ENCODE results near the gene ASXL2.
"Not testable (repeated sequence)": the region's sequence is repeated elsewhere in the genome, so short reads cannot be mapped to it uniquely, and the experiment has no call there.

Gene ASXL2

DNA sequence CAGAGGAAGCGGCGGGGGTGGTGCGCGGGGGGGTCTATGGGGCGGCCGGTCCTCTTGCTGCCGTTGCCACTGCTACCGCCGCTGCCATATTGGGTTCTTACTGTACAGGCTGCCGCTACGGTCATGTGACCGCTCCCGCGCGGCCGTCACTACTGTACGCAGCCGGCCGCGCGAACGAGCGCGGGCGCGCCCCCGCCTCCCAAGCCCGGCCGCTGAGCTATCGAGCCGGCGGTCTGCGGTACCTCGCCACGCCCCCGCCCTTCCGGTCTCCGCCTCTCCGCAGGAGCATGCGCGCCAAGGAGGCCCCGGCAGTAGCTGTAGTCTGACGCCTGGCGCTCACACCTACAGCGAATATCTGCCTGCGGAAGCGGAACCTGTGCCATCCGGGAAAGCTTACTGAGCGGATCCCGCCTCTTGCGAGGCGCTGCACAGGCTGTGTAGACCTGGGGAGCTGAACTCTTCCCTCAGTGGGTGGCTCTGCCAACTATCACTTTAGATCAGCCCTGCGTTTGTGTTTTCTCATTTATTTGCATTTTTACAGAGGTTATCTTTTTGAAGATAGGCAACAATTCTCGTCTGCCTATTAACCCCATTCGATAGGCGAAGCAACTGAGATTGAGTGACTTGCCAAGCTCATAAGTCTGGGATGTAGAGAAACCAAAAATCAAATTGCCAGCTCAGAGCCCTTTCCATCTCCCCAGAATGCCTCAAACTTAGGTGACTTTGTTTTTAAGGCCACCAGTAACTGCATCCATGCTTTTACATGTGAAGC is at the start of gene ASXL2:
Gene ASXL2 (minus strand): TSS at position 127 of the 772 bp plus-strand sequence. CDS start 265 bp downstream, outside the sequence.
- peak; percentile 98 for DNase-seq

DNA sequence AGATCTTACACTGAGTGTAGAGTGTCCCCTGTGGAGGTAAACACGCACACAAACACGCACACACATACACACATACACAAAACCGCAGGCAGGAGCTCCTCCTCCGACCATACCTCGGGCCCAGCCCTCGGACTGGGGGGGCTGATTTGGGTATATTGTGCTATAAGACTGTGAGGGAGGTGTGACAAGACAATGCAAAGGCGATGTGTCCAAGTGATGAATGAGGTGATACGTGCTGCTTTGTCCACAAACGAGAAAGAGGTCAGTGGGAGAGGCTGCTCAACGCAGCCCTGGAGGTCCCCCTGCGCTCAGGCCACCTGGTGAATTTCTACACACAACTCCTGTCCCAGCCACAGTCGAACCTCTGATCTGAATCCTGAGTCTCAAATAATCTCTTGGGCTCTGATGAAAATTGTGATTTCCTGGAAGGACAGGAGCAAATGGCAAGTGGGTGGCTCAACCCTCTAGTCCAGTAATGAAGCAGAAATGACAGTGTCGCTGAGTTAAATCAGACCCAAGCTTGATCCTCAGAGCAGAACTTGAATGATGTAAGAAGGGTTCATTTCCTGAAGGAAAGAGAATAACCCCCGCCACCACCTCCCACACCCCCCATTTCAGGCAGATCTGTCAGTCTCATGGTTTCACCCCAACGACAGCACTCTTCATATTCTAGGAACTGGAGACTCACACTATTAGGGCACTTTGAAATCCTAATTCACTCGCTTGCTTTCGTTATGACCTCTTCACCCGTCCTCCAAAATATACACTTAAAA is 48.9 kb upstream of the ASXL2 start:
- DNase-seq, result no peak

- no peak for DNase-seq
Measured at GRCh38 chr2:25922501-25922900, 44.2 kb upstream of the ASXL2 start.

GRCh38 chr2:25920786-25921415 is 42.6 kb upstream of the ASXL2 start:
- no peak for DNase-seq

- no peak for DNase-seq
Measured at GRCh38 chr2:25920336-25920735, 42.0 kb upstream of the ASXL2 start.

- DNase-seq, result no peak
Measured at GRCh38 chr2:25917832-25918231, 39.5 kb upstream of the ASXL2 start.

GRCh38 chr2:25917411-25917810 is 39.1 kb upstream of the ASXL2 start:
- not testable (repeated sequence) for DNase-seq

DNA sequence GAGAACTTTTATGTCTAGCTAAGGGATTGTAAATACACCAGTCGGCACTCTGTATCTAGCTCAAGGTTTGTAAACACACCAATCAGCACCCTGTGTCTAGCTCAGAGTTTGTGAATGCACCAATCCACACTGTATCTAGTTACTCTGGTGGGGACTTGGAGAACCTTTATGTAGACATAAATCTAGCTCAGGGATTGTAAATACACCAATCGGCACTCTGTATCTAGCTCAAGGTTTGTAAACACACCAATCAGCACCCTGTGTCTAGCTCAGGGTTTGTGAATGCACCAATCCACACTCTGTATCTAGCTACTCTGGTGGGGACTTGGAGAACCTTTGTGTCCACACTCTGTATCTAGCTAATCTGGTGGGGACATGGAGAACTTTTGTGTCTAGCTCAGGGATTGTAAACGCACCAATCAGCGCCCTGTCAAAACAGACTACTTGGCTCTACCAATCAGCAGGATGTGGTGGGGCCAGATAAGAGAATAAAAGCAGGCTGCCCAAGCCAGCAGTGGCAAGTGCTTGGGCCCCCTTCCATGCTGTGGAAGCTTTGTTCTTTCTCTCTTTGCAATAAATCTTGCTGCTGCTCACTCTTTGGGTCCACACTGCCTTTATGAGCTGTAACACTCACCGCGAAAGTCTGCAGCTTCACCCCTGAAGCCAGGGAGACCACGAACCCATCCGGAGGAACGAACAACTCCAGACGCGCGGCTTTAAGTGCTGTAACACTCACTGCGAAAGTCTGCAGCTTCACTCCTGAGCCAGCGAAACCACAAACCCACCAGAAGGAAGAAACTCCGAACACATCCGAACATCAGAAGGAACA is 37.9 kb upstream of the ASXL2 start:
- not testable (repeated sequence) for DNase-seq

GRCh38 chr2:25915411-25915810 is 37.1 kb upstream of the ASXL2 start:
- not testable (repeated sequence) for DNase-seq

DNA sequence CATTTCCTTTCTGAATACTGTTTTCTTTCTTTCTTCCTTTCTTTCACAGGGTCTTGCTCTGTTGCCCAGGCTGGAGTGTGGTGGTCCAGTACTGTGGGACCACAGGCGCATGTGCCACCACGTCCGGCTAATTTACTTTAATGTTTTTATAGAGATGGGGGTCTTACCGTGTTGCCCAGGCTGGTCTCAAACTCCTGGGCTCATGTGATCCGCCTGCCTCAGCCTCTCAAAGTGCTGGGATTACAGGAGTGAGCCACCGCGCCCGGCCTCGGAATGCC is 35.3 kb upstream of the ASXL2 start:
- DNase-seq, result not testable (repeated sequence)

GRCh38 chr2:25912851-25913695 is 34.8 kb upstream of the ASXL2 start:
- no peak for DNase-seq

GRCh38 chr2:25909574-25909973 is 31.3 kb upstream of the ASXL2 start:
- not testable (repeated sequence) for DNase-seq

DNA sequence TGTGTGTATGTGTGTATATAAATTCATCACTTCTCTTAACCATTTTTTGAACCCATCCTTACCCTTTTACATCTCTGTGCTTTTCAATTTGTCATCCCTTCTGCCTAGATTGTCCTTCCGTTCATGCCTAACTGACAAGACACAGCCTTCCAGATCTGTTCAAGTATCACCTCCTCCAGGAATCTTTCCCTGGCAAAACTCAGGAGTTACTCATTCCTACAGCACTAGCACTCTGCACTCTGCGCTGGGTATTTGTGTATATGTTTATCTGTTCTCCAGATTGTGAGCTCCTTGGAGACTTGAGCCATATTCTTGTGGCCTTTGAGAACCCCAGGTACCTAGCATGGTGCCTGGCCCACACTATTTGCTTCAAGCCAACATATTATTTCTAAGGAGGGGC is 26.8 kb upstream of the ASXL2 start:
- DNase-seq, result no peak

DNA sequence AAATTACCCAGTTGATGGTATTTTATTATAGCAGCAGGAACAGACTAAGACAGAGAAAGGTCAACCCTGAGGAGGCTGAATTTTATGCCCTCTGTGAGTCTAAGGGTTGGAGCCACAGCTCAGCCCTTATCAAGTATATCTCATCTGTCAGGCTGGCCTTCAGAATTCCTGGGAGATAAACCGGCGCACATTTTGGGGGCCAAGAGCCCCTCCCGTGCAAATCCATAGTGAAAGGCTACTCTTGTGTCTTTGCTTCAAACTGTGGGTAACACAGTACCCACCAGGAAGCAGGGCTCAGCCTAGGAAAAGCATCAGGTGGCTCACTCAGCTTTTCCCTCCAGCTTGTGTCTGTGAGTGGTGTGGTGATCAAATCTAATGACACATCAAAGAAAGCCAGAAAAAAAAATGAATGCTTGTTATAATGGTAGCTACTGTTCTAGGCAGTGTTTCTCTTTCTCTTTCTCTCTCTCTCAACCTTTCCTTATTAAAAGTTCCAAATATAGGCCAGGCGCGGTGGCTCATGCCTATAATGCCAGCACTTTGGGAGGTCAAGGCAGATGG is 25.0 kb upstream of the ASXL2 start:
- no peak for DNase-seq

GRCh38 chr2:25899404-25899970 is 21.2 kb upstream of the ASXL2 start:
- peak; percentile 24 for DNase-seq

- no peak for DNase-seq
Measured at GRCh38 chr2:25897506-25897905, 19.2 kb upstream of the ASXL2 start.

GRCh38 chr2:25896308-25896707 is 18.0 kb upstream of the ASXL2 start:
- DNase-seq, result not testable (repeated sequence)

- no peak for DNase-seq
Measured at GRCh38 chr2:25895610-25896009, 17.3 kb upstream of the ASXL2 start.

- DNase-seq, result no peak
Measured at GRCh38 chr2:25895018-25895417, 16.7 kb upstream of the ASXL2 start.

DNA sequence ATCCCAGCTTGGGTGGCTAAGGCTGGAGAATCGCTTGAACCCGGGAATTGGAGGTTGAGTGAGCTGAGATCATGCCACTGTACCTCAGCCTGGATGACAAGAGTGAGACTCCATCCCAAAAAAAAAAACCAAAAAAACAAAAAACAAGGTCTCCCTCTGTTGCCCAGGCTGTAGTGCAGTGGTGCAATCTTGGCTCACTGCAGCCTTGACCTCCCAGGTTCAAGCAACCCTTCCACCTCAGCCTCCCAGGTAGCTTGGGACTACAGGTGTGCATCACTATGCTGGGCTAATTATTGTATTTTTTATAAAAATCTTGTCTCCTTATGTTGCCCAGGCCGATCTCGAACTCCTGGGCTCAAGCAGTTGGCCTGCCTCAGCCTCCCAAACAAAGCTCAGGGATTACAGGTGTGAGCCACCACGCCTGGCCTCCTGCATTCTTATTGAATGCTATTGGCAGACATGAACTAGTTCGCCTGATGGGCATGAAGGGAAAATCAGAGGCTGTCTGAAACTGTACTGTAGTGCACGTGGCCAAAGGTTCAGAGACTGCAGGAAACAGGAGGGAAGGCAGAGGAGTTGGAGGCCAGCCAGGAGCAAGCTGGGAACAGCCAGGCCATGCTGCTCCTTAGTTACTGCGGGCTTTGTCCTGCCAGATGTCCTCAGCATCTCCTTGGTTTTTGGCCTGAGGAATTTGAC is 16.0 kb upstream of the ASXL2 start:
- peak; percentile 45 for DNase-seq

- no peak for DNase-seq
Measured at GRCh38 chr2:25891672-25892071, 13.4 kb upstream of the ASXL2 start.
